C1 segment of cervical spinal cord (tissue), 14 donors: ENCODE results near the gene SULT1C4.
"Not testable (repeated sequence)": the region's sequence is repeated elsewhere in the genome, so short reads cannot be mapped to it uniquely, and the experiment has no call there.

Source experiments
- DNase-seq, 14 donors: peaks; one replicate each; lab custom pipeline; 2025; lab: John Stamatoyannopoulos, UW

The SULT1C4 gene

GRCh38 chr2:108413711-108414095 lies 35.9 kb downstream of the SULT1C4 start:
- DNase-seq, result no peak

DNA sequence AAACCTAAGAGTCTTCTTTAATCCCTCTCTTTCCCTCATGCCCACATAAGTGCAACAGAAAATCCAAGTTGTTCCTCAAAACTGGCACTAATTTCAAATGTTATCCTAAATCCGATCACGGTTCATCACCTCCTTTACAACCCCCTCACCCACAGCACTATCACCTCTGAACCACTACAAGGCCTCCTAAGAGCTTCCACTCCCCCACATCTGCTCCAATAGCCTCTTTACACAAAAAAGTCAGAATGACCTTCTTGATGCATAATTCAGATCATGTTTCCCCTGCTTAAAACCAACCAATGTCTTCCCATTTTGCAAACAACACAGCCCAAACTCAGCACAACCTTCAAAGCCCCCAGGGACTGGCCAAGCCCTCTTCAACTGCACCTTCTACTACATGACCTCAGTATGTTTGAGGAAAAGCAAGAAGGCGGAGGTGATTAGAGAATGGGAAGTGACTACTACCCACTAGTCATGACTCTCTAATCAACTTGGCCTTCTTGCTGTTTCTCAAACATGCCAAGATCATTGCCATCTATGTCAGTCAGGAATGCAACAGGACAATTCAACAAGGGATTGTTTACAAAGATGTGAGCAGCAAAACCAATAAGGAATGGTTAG lies 36.6 kb downstream of the SULT1C4 start:
- no peak for DNase-seq

GRCh38 chr2:108414945-108415344 lies 37.2 kb downstream of the SULT1C4 start:
- DNase-seq, result no peak

- no peak for DNase-seq
Measured at GRCh38 chr2:108417254-108417653, 39.5 kb downstream of the SULT1C4 start.

DNA sequence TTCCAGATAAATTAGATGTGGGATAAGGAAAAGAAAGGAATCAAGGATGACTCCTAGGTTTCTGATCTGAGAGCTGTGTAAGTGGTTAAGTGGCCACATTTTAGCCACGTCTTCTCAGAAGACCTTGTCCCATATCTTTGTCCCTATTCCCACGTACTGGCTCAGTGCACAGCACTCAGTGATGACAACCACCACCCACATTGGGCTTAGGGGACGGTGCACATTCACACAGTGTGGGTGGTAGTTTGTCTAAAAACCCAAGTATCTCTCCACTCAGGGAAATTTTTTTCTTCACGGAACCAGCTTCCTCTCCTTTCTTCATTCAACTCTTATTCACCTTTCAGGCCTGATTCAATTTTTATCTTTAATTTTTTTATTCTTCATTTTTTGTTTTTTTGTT lies 40.7 kb downstream of the SULT1C4 start:
- no peak for DNase-seq

DNA sequence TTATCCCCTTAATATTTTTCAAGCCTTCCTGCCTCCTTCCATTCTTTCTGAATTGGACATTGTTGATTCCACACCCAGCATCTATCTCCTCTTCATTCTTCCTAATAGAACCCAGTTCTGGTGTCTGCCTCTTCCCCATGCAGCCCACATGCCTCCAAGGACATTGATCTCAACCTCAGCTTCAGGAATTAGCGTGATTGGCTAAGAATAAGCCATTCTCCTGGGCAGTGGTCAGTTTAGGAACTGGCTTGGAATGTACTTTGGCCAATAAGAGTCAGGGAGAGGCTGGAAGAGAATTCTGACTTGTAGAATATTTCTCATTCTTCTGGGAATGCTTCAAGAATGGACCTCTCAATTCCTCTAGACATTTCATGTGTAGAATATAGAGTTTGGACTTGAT lies 45.3 kb downstream of the SULT1C4 start:
- DNase-seq, result no peak

- DNase-seq, result no peak
Measured at GRCh38 chr2:108423502-108424251, 45.9 kb downstream of the SULT1C4 start.

GRCh38 chr2:108428286-108429009 lies 50.7 kb downstream of the SULT1C4 start:
- DNase-seq, result no peak

DNA sequence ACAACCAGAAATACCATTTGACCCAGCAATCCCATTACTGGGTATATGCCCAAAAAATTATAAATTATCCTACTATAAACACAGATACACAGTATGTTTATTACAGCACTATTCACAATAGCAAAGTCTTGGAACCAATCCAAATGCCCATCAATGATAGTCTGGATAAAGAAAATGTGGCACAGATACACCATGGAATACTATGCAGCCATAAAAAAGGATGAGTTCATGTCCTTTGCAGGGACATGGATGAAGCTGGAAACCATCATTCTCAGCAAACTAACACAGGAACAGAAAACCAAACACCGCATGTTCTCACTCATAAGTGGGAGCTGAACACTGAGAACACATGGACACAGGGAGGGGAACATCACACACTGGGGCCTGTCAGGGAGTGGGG lies 57.8 kb downstream of the SULT1C4 start:
- not testable (repeated sequence) for DNase-seq

GRCh38 chr2:108436976-108437375 lies 59.2 kb downstream of the SULT1C4 start:
- DNase-seq, result no peak
